Middle frontal gyrus (tissue), 1 donor: ENCODE measurements around the gene RAPGEF6.

Source experiments
- DNase-seq: peaks from one replicate; pipeline ENCODE4 v3.0.0-alpha.2; 2015; ENCODE audit warnings: low spot score; ENCODE audit errors: extremely low spot score

Gene RAPGEF6

GRCh38 chr5:131541762-131542161 is 93.3 kb downstream of the RAPGEF6 start:
- no peak for DNase-seq

GRCh38 chr5:131541071-131541470 is 94.0 kb downstream of the RAPGEF6 start:
- DNase-seq: no peak

- DNase-seq: no peak
These were observed 95.8 kb downstream of the RAPGEF6 start for GRCh38 chr5:131539251-131539650.

GRCh38 chr5:131538177-131538593 is 96.8 kb downstream of the RAPGEF6 start:
- no peak for DNase-seq

GRCh38 chr5:131536850-131537448 is 98.1 kb downstream of the RAPGEF6 start:
- DNase-seq: no peak

GRCh38 chr5:131536211-131536826 is 98.7 kb downstream of the RAPGEF6 start:
- DNase-seq: no peak

- DNase-seq: no peak
These were observed 100.1 kb downstream of the RAPGEF6 start for GRCh38 chr5:131534974-131535373.

GRCh38 chr5:131533836-131534235 is 101.2 kb downstream of the RAPGEF6 start:
- no peak for DNase-seq

- no peak for DNase-seq
These were observed 102.9 kb downstream of the RAPGEF6 start for GRCh38 chr5:131532031-131532640.

GRCh38 chr5:131530706-131531331 is 104.2 kb downstream of the RAPGEF6 start:
- no peak for DNase-seq

- DNase-seq: no peak
These were observed 106.3 kb downstream of the RAPGEF6 start for GRCh38 chr5:131528682-131529081.

GRCh38 chr5:131525805-131526204 is 109.2 kb downstream of the RAPGEF6 start:
- no peak for DNase-seq

- no peak for DNase-seq
These were observed 110.6 kb downstream of the RAPGEF6 start for GRCh38 chr5:131524431-131524830.

GRCh38 chr5:131523500-131524185 is 111.4 kb downstream of the RAPGEF6 start:
- no peak for DNase-seq

GRCh38 chr5:131521252-131521651 is 113.8 kb downstream of the RAPGEF6 start:
- DNase-seq: no peak

- DNase-seq: no peak
These were observed 119.7 kb downstream of the RAPGEF6 start for GRCh38 chr5:131515348-131515747.

- no peak for DNase-seq
These were observed 120.4 kb downstream of the RAPGEF6 start for GRCh38 chr5:131514316-131515283.

GRCh38 chr5:131513780-131514179 is 121.2 kb downstream of the RAPGEF6 start:
- DNase-seq: no peak

GRCh38 chr5:131511934-131512333 is 123.1 kb downstream of the RAPGEF6 start:
- no peak for DNase-seq

GRCh38 chr5:131509801-131510200 is 125.2 kb downstream of the RAPGEF6 start:
- no peak for DNase-seq
